Tibial nerve (tissue), 3 donors: Measurements from ENCODE around the gene GOLPH3.
"Not testable (repeated sequence)": the region's sequence is repeated elsewhere in the genome, so short reads cannot be mapped to it uniquely, and the experiment has no call there.

Experiments
- CTCF ChIP-seq, 5 experiments: fragments of 200-600 bp in 3 of 5; fragments of 450-650 bp in 2 of 5; sonication (generic) in 3 of 5; IDR thresholded peaks; one replicate each; pipeline ENCODE4 v1.5.1; 2016 to 2019; ENCODE audit warnings: antibody characterized with exemption in 5 of 5, mild to moderate bottlenecking in 3 of 5, moderate library complexity in 2 of 5
- POLR2A ChIP-seq, 2 donors: fragments of 450-650 bp; IDR thresholded peaks; one replicate each; pipeline ENCODE4 v1.6.1; 2017; ENCODE audit warnings: antibody characterized with exemption in 2 of 2, mild to moderate bottlenecking in 2 of 2, moderate library complexity in 2 of 2

GRCh38 chr5:32078855-32079254 is 95.3 kb downstream of the GOLPH3 start:
- TF ChIP-seq CTCF, POLR2A (IDR thresholded peaks at IDR 0.05): not testable (repeated sequence)
